ENCODE results near the gene ANKRD55.

- TF ChIP-seq CTCF (IDR thresholded peaks at IDR 0.05) (no peak), POLR2A (IDR thresholded peaks at IDR 0.05) (no peak)
Measured at GRCh38 chr5:56257010-56257409, 23.9 kb upstream of the ANKRD55 start.
